Endothelial cell (in vitro differentiated cells): ENCODE data around the gene AREL1. TPM values are rescaled to one million over a fixed set of nuclear protein-coding genes. Genes with fewer than 3 reads are reported as not detected.

ENCODE experiments used
- DNase-seq: peaks from one replicate; pipeline ENCODE4 v3.0.0; 2021; ENCODE audit warnings: low spot score
- H3K27ac Mint-ChIP-seq: one replicate; pipeline ENCODE4 v1.8.0; 2021; ENCODE audit warnings: mixed read lengths, inconsistent platforms; ENCODE audit not compliant: unreplicated experiment
- H3K27me3 Mint-ChIP-seq: one replicate; pipeline ENCODE4 v1.8.0; 2021; ENCODE audit warnings: mild to moderate bottlenecking, moderate library complexity, mixed read lengths, inconsistent platforms; ENCODE audit not compliant: unreplicated experiment
- H3K36me3 Mint-ChIP-seq: one replicate; pipeline ENCODE4 v1.8.0; 2021; ENCODE audit warnings: mild to moderate bottlenecking, low read depth, mixed read lengths, inconsistent platforms; ENCODE audit not compliant: unreplicated experiment
- H3K4me1 Mint-ChIP-seq: one replicate; pipeline ENCODE4 v1.8.0; 2021; ENCODE audit warnings: mild to moderate bottlenecking, mixed read lengths, inconsistent platforms; ENCODE audit not compliant: unreplicated experiment
- H3K4me3 Mint-ChIP-seq: one replicate; pipeline ENCODE4 v1.8.0; 2021; ENCODE audit warnings: mild to moderate bottlenecking, mixed read lengths, inconsistent platforms; ENCODE audit not compliant: unreplicated experiment
- H3K9me3 Mint-ChIP-seq: one replicate; pipeline ENCODE4 v1.8.0; 2021; ENCODE audit warnings: mixed read lengths, inconsistent platforms; ENCODE audit not compliant: unreplicated experiment
- CTCF ChIP-seq: fragments of 200-600 bp; sonication (generic); IDR thresholded peaks from one replicate; pipeline ENCODE4 v1.5.0; 2021; ENCODE audit warnings: antibody characterized with exemption; ENCODE audit not compliant: unreplicated experiment
- total RNA-seq: library from RNA; stranded (reverse); fragmentation: NEBNext Ultra II Directional; extraction: Animal tissue kit (Norgen Biotek cat#: 25700); gene quantifications from one replicate; pipeline ENCODE4 v1.2.1, GENCODE V29; 2021; ENCODE audit not compliant: unreplicated experiment

AREL1 gene
- total RNA-seq, 1 donor from 2014 or later: 41.6 TPM

- Mint-ChIP-seq H3K4me1 (peaks cover 6% of the 10 kb centered on the region), H3K9me3 (no peaks in the 10 kb centered on the region), H3K4me3 (no peak overlapping the region), H3K27me3 (no peaks in the 10 kb centered on the region), H3K27ac (peak overlapping the region; percentile 31), H3K36me3 (peaks cover 7% of the 10 kb centered on the region)
- no peak for DNase-seq
- no peak for TF ChIP-seq CTCF
Observed at GRCh38 chr14:74650927-74651686, 61.8 kb downstream of the AREL1 start.

GRCh38 chr14:74649673-74650072, 63.2 kb downstream of the AREL1 start:
- Mint-ChIP-seq H3K36me3 (peaks cover 7% of the 10 kb centered on the region), H3K27ac (no peak overlapping the region), H3K4me1 (peaks cover 13% of the 10 kb centered on the region), H3K27me3 (peaks cover 2% of the 10 kb centered on the region), H3K4me3 (no peak overlapping the region), H3K9me3 (no peaks in the 10 kb centered on the region)
- no peak for TF ChIP-seq CTCF
- DNase-seq: no peak

- H3K27me3 Mint-ChIP-seq: peaks cover 2% of the 10 kb centered on the region
- no peaks in the 10 kb centered on the region for H3K9me3 Mint-ChIP-seq
- no peak overlapping the region for H3K4me3 Mint-ChIP-seq
- peaks cover 7% of the 10 kb centered on the region for H3K36me3 Mint-ChIP-seq
- H3K4me1 Mint-ChIP-seq: peaks cover 13% of the 10 kb centered on the region
- no peak for TF ChIP-seq CTCF
- H3K27ac Mint-ChIP-seq: no peak overlapping the region
- DNase-seq: no peak
Observed at GRCh38 chr14:74649167-74649566, 63.7 kb downstream of the AREL1 start.

- H3K27ac Mint-ChIP-seq: no peak overlapping the region
- peaks cover 13% of the 10 kb centered on the region for H3K4me1 Mint-ChIP-seq
- no peaks in the 10 kb centered on the region for H3K9me3 Mint-ChIP-seq
- H3K27me3 Mint-ChIP-seq: peaks cover 2% of the 10 kb centered on the region
- TF ChIP-seq CTCF: no peak
- DNase-seq: no peak
- peaks cover 7% of the 10 kb centered on the region for H3K36me3 Mint-ChIP-seq
- no peak overlapping the region for H3K4me3 Mint-ChIP-seq
Observed at GRCh38 chr14:74648601-74649000, 64.3 kb downstream of the AREL1 start.

GRCh38 chr14:74647678-74648461, 65.0 kb downstream of the AREL1 start:
- H3K27me3 Mint-ChIP-seq: peaks cover 2% of the 10 kb centered on the region
- H3K4me1 Mint-ChIP-seq: peaks cover 13% of the 10 kb centered on the region
- H3K9me3 Mint-ChIP-seq: no peaks in the 10 kb centered on the region
- no peak for TF ChIP-seq CTCF
- no peak overlapping the region for H3K4me3 Mint-ChIP-seq
- peaks cover 7% of the 10 kb centered on the region for H3K36me3 Mint-ChIP-seq
- no peak overlapping the region for H3K27ac Mint-ChIP-seq
- DNase-seq: no peak
